GM18526 (cell line): Measurements from ENCODE around the gene CRYBB3.

Experiments used
- POLR2A ChIP-seq: IDR thresholded peaks from 3 replicates; pipeline ENCODE4 v1.6.1; 2011; ENCODE audit not compliant: insufficient read length; ENCODE audit errors: extremely low read depth

Gene CRYBB3

GRCh38 chr22:25169278-25170031 is 30.2 kb upstream of the CRYBB3 start:
- no peak for TF ChIP-seq POLR2A

GRCh38 chr22:25170426-25170980 is 29.2 kb upstream of the CRYBB3 start:
- TF ChIP-seq POLR2A = no peak

GRCh38 chr22:25172153-25172552 is 27.5 kb upstream of the CRYBB3 start:
- TF ChIP-seq POLR2A = no peak

- TF ChIP-seq POLR2A = no peak
Observed at GRCh38 chr22:25174156-25174887, 25.3 kb upstream of the CRYBB3 start.

- TF ChIP-seq POLR2A = no peak
Observed at GRCh38 chr22:25174888-25175411, 24.7 kb upstream of the CRYBB3 start.

- no peak for TF ChIP-seq POLR2A
Observed at GRCh38 chr22:25176175-25176574, 23.5 kb upstream of the CRYBB3 start.

- TF ChIP-seq POLR2A = no peak
Observed at GRCh38 chr22:25176799-25177198, 22.9 kb upstream of the CRYBB3 start.

GRCh38 chr22:25177226-25177625 is 22.4 kb upstream of the CRYBB3 start:
- no peak for TF ChIP-seq POLR2A

GRCh38 chr22:25177895-25178294 is 21.8 kb upstream of the CRYBB3 start:
- TF ChIP-seq POLR2A = no peak

- no peak for TF ChIP-seq POLR2A
Observed at GRCh38 chr22:25182131-25183110, 17.2 kb upstream of the CRYBB3 start.

- no peak for TF ChIP-seq POLR2A
Observed at GRCh38 chr22:25183949-25184619, 15.6 kb upstream of the CRYBB3 start.

GRCh38 chr22:25186140-25186539 is 13.5 kb upstream of the CRYBB3 start:
- no peak for TF ChIP-seq POLR2A

GRCh38 chr22:25187469-25187868 is 12.2 kb upstream of the CRYBB3 start:
- no peak for TF ChIP-seq POLR2A

- no peak for TF ChIP-seq POLR2A
Observed at GRCh38 chr22:25192406-25192805, 7.3 kb upstream of the CRYBB3 start.
